BE2C (cell line): ENCODE data around the gene JAKMIP1.

Experiments
- DNase-seq: peaks from one replicate; pipeline ENCODE4 v3.0.0-alpha.2; 2020
- H3K27me3 ChIP-seq: fragments of 250-450 bp; sonication (Bioruptor Pico); 2 replicates; pipeline ENCODE4 v1.5.1; 2020; ENCODE audit warnings: mild to moderate bottlenecking
- H3K36me3 ChIP-seq: fragments of 250-450 bp; sonication (Bioruptor Pico); 2 replicates; pipeline ENCODE4 v1.5.1; 2020; ENCODE audit warnings: mild to moderate bottlenecking
- H3K4me1 ChIP-seq: fragments of 250-450 bp; sonication (Bioruptor Pico); 2 replicates; pipeline ENCODE4 v1.5.1; 2020
- H3K4me3 ChIP-seq: 2 replicates; pipeline ENCODE4 v1.5.1; 2011; ENCODE audit warnings: low read depth, low read length
- H3K9me3 ChIP-seq: fragments of 250-450 bp; sonication (Bioruptor Pico); 2 replicates; pipeline ENCODE4 v1.5.1; 2020
- CTCF ChIP-seq: IDR thresholded peaks from 2 replicates; pipeline ENCODE4 v1.5.1; 2012; ENCODE audit warnings: mild to moderate bottlenecking, low read depth, low read length

Gene JAKMIP1

GRCh38 chr4:6197433-6198174 is 2.7 kb downstream of the JAKMIP1 start:
- Histone ChIP-seq H3K4me3 (no peak overlapping the region), H3K9me3 (no peaks in the 10 kb centered on the region; the same call in 1 of the 2 replicates), H3K4me1 (peaks cover 8% of the 10 kb centered on the region; the same call in 1 of the 2 replicates), H3K27me3 (no peaks in the 10 kb centered on the region), H3K36me3 (no peaks in the 10 kb centered on the region)
- TF ChIP-seq CTCF = no peak
- DNase-seq = no peak

- DNase-seq = no peak
- Histone ChIP-seq H3K36me3 (no peaks in the 10 kb centered on the region), H3K27me3 (no peaks in the 10 kb centered on the region)
Measured at GRCh38 chr4:6196871-6197270, 3.5 kb downstream of the JAKMIP1 start.

GRCh38 chr4:6196324-6196723 is 4.0 kb downstream of the JAKMIP1 start:
- H3K9me3 ChIP-seq = no peaks in the 10 kb centered on the region; the same call in 1 of the 2 replicates
- TF ChIP-seq CTCF = no peak
- no peaks in the 10 kb centered on the region for H3K36me3 ChIP-seq
- peaks cover 8% of the 10 kb centered on the region; the same call in 1 of the 2 replicates for H3K4me1 ChIP-seq
- H3K27me3 ChIP-seq = no peaks in the 10 kb centered on the region
- no peak overlapping the region for H3K4me3 ChIP-seq
- DNase-seq = no peak

More at GRCh38 chr4:6196871-6197270, 3.5 kb downstream of the JAKMIP1 start:
- no peak for TF ChIP-seq CTCF
- Histone ChIP-seq H3K4me3 (no peak overlapping the region), H3K4me1 (peaks cover 8% of the 10 kb centered on the region; the same call in 1 of the 2 replicates), H3K9me3 (no peaks in the 10 kb centered on the region; the same call in 1 of the 2 replicates)

- TF ChIP-seq CTCF = no peak
- Histone ChIP-seq H3K4me1 (peaks cover 5% of the 10 kb centered on the region; the same call in 1 of the 2 replicates), H3K9me3 (no peaks in the 10 kb centered on the region; the same call in 1 of the 2 replicates), H3K36me3 (no peaks in the 10 kb centered on the region), H3K27me3 (no peaks in the 10 kb centered on the region), H3K4me3 (no peak overlapping the region)
- no peak for DNase-seq
Measured at GRCh38 chr4:6195602-6196319, 4.6 kb downstream of the JAKMIP1 start.

- H3K4me1 ChIP-seq = peaks cover 5% of the 10 kb centered on the region; the same call in 1 of the 2 replicates
- no peak overlapping the region for H3K4me3 ChIP-seq
- no peaks in the 10 kb centered on the region for H3K9me3 ChIP-seq
- no peaks in the 10 kb centered on the region for H3K27me3 ChIP-seq
- no peak for DNase-seq
- no peaks in the 10 kb centered on the region for H3K36me3 ChIP-seq
- TF ChIP-seq CTCF = no peak
Measured at GRCh38 chr4:6194458-6195195, 5.7 kb downstream of the JAKMIP1 start.
